Activated B cell treated with CpG ODN at 0.5 μM for 24 hours (primary cell): Measurements from ENCODE around the gene FCN2. TPM values are rescaled to one million over a fixed set of nuclear protein-coding genes. Genes with fewer than 3 reads are reported as not detected.

Experiments used
- ATAC-seq: fragments of 200-7000 bp; cut with Tn5 transposase; one replicate; pipeline ENCODE4 v1.10.0; 2021; ENCODE audit warnings: low read depth, mild to moderate bottlenecking, moderate library complexity
- CTCF ChIA-PET: fragments of 350-600 bp; sonication (Branson Sonifier 250); formaldehyde crosslinking; loops from one replicate; lab custom pipeline; 2021; ENCODE audit warnings: antibody characterized with exemption; lab: Charles Lee
- POLR2A ChIA-PET: fragments of 350-600 bp; sonication (Branson Sonifier 250); formaldehyde crosslinking; loops from one replicate; lab custom pipeline; 2021; ENCODE audit warnings: antibody characterized with exemption; lab: Charles Lee
- DNase-seq: peaks from one replicate; pipeline ENCODE4 v3.0.0; 2022
- H3K27ac Mint-ChIP-seq: one replicate; pipeline ENCODE4 v1.8.0; 2020; ENCODE audit warnings: mixed read lengths
- H3K27me3 Mint-ChIP-seq: one replicate; pipeline ENCODE4 v1.8.0; 2021; ENCODE audit warnings: mixed read lengths
- H3K36me3 Mint-ChIP-seq: one replicate; pipeline ENCODE4 v1.8.0; 2021; ENCODE audit warnings: low read depth, mixed read lengths
- H3K4me1 Mint-ChIP-seq: one replicate; pipeline ENCODE4 v1.8.0; 2021; ENCODE audit warnings: mixed read lengths
- H3K4me3 Mint-ChIP-seq: one replicate; pipeline ENCODE4 v1.8.0; 2020; ENCODE audit warnings: mild to moderate bottlenecking, mixed read lengths
- H3K9me3 Mint-ChIP-seq: one replicate; pipeline ENCODE4 v1.8.0; 2020; ENCODE audit warnings: mixed read lengths
- CTCF ChIP-seq: fragments of 200-600 bp; IDR thresholded peaks from one replicate; pipeline ENCODE4 v1.8.0; 2022; ENCODE audit warnings: antibody characterized with exemption, mild to moderate bottlenecking
- intact Hi-C: fragments of 100-400 bp; cut with micrococcal nuclease; formaldehyde crosslinking; loops from one replicate; pipeline ENCODE4 v1.15.1; 2024
- total RNA-seq: library from RNA; stranded (reverse); gene quantifications from 2 replicates; pipeline ENCODE4 v1.2.3, GENCODE V29; 2022

FCN2 gene
- total RNA-seq, 1 donor from 2014 or later = not detected

- Mint-ChIP-seq H3K27ac (no peak overlapping the region), H3K4me3 (no peak overlapping the region), H3K9me3 (peaks cover 3% of the 10 kb centered on the region), H3K36me3 (no peaks in the 10 kb centered on the region), H3K27me3 (peaks cover 4% of the 10 kb centered on the region), H3K4me1 (peaks cover 7% of the 10 kb centered on the region)
- ATAC-seq (no peak), DNase-seq (no peak)
- intact Hi-C loops = no loop called here
- POLR2A ChIA-PET = no interaction called here
- TF ChIP-seq CTCF = no peak
- CTCF ChIA-PET = no interaction called here
Observed at GRCh38 chr9:134863941-134864820, 16.4 kb upstream of the FCN2 start.

DNA sequence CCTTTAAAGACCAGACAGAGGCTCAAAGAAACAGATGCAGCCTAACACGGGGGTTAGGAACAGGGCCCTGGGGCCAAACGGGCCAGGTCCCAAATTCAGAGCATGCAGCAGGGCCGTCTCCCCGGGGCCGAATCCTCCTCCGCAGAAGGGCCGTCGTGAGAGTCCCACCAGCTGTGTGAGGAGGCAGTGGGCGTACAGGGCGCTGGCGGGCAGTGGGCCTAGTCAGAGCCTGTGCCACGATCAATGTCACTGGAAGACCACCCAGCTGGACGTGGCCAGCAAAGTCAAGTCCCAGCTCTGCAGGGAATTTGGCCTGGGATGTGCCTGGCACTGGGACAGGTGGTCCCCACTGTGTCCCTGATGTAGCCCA is 15.8 kb upstream of the FCN2 start:
- Mint-ChIP-seq H3K9me3 (peaks cover 3% of the 10 kb centered on the region), H3K27me3 (peaks cover 6% of the 10 kb centered on the region), H3K4me3 (no peak overlapping the region), H3K27ac (no peak overlapping the region), H3K4me1 (peaks cover 12% of the 10 kb centered on the region), H3K36me3 (no peaks in the 10 kb centered on the region)
- ChIA-PET POLR2A (no interaction called here), CTCF (no interaction called here)
- DNase-seq (no peak), ATAC-seq (no peak)
- intact Hi-C loops = no loop called here
- TF ChIP-seq CTCF = no peak

DNA sequence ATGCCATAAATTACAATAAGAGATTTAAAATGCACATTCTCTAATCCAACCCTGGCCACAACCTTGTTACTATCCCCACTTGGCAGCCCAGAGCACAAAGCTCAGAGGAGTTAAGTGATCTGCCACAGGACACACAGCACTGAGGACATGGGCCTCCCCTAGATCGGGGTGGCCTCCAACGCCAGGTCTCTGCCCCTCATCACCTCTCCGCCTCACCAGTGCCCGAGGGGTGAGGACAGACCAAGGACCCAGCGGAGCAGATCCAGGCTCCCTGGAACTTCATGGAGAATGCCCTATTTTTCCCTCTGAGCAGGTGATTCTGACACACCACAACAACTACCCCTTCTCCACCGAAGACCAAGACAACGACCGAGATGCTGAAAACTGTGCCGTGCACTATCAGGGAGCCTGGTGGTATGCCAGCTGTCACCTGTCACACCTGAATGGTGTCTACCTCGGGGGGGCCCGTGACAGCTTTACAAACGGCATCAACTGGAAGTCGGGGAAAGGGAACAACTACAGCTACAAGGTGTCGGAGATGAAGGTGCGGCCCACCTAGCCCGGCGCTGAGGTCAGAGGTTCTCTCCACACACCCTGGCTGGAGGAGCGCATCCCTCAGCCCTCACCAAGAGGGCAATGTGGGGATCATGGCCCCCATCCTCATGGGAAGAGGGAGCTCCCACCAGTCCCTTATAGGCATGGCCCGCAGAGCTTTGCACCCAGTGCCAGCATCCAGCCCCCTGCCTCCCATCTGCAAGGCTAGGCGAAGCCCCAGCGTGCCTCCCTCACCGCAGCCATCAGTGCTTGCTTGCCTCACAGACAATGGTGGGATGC is 12.5 kb upstream of the FCN2 start:
- H3K27ac Mint-ChIP-seq = no peak overlapping the region
- H3K4me1 Mint-ChIP-seq = peaks cover 19% of the 10 kb centered on the region
- H3K4me3 Mint-ChIP-seq = no peak overlapping the region
- no peaks in the 10 kb centered on the region for H3K36me3 Mint-ChIP-seq
- ChIA-PET POLR2A (no interaction called here), CTCF (no interaction called here)
- TF ChIP-seq CTCF = no peak
- intact Hi-C loops = no loop called here
- H3K27me3 Mint-ChIP-seq = peaks cover 6% of the 10 kb centered on the region
- ATAC-seq = no peak
- peaks cover 7% of the 10 kb centered on the region for H3K9me3 Mint-ChIP-seq
- DNase-seq = no peak

DNA sequence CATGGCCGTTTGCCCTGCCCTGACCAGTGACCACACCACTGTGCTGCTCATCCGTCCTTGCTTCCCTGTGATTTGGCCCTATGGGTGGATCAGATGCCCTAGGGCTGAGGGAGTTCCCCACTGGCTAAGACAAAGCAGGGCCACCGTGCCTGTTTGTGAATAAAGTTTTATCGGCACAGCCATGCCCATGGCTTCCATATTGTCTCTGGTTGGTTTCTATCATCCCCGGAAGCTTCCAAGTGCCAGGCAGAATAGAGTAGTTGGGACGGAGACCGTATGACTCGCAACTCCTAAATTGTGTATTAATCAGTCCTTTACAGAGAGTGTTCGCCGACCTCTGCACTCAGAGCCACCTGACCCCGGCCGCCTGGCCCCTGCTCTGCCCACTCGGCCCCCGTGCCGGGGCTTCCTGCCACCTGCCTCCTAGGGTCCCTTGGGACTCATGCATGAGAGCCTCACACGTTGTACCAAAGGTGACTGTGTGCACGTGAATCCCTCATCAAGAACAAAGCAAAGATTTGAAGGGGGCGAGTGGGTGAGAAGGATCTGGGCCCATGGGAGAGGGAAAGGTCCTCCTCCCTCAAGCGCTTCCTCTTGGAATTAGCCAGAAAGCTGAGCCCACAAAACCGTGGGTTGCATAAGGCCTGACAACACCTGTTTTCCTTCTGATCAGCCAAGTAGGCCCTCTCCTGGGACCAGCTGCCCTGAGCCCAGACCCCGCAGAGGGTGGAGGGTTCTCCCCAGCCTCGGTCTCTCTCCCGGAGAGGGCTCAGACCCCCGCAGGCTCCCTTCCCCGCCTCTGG is 11.7 kb upstream of the FCN2 start:
- Mint-ChIP-seq H3K4me1 (peaks cover 19% of the 10 kb centered on the region), H3K27ac (no peak overlapping the region), H3K36me3 (no peaks in the 10 kb centered on the region), H3K9me3 (peaks cover 7% of the 10 kb centered on the region), H3K4me3 (no peak overlapping the region), H3K27me3 (peaks cover 6% of the 10 kb centered on the region)
- CTCF ChIA-PET = no interaction called here
- TF ChIP-seq CTCF = no peak
- intact Hi-C loops = no loop called here
- no peak for ATAC-seq
- DNase-seq = no peak
- POLR2A ChIA-PET = no interaction called here
